ENCODE data around the gene MGAT1. TPM values are rescaled to one million over a fixed set of nuclear protein-coding genes. Genes with fewer than 3 reads are reported as not detected.
A peak's percentile ranks its signal among the peaks of the same experiment; 100 is the strongest.
"Not testable (repeated sequence)": the region's sequence is repeated elsewhere in the genome, so short reads cannot be mapped to it uniquely, and the experiment has no call there.

The MGAT1 gene
- total RNA-seq, 1 experiment from 2014 or later: 157 TPM

GRCh38 chr5:180827374-180827773 is 24.8 kb upstream of the MGAT1 start:
- in situ Hi-C loops (cut with HindIII; ENCODE audit: low pct_unique_long_range_greater_than_20kb, low sequenced_read_pairs); DNase-seq (ENCODE audit: low read depth): not testable (repeated sequence)

- peak; percentile 92 for DNase-seq (ENCODE audit: low read depth)
- in situ Hi-C loops (cut with HindIII; ENCODE audit: low pct_unique_long_range_greater_than_20kb, low sequenced_read_pairs): no loop called here
Measured at GRCh38 chr5:180825768-180826525, 23.3 kb upstream of the MGAT1 start.

- in situ Hi-C loops (cut with HindIII; ENCODE audit: low pct_unique_long_range_greater_than_20kb, low sequenced_read_pairs): no loop called here
- no peak for DNase-seq (ENCODE audit: low read depth)
Measured at GRCh38 chr5:180824630-180825476, 22.2 kb upstream of the MGAT1 start.

GRCh38 chr5:180823940-180824629 is 21.5 kb upstream of the MGAT1 start:
- no peak for DNase-seq (ENCODE audit: low read depth)
- in situ Hi-C loops (cut with HindIII; ENCODE audit: low pct_unique_long_range_greater_than_20kb, low sequenced_read_pairs): no loop called here

GRCh38 chr5:180823346-180823745 is 20.7 kb upstream of the MGAT1 start:
- in situ Hi-C loops (cut with HindIII; ENCODE audit: low pct_unique_long_range_greater_than_20kb, low sequenced_read_pairs): no loop called here

GRCh38 chr5:180821538-180821937 is 18.9 kb upstream of the MGAT1 start:
- in situ Hi-C loops (cut with HindIII; ENCODE audit: low pct_unique_long_range_greater_than_20kb, low sequenced_read_pairs): no loop called here
- no peak for DNase-seq (ENCODE audit: low read depth)

More at GRCh38 chr5:180823346-180823745, 20.7 kb upstream of the MGAT1 start:
- DNase-seq (ENCODE audit: low read depth): no peak

GRCh38 chr5:180820788-180821321 is 18.2 kb upstream of the MGAT1 start:
- DNase-seq (ENCODE audit: low read depth): no peak
- in situ Hi-C loops (cut with HindIII; ENCODE audit: low pct_unique_long_range_greater_than_20kb, low sequenced_read_pairs): no loop called here

GRCh38 chr5:180818677-180819341 is 16.2 kb upstream of the MGAT1 start:
- DNase-seq (ENCODE audit: low read depth): no peak
- in situ Hi-C loops (cut with HindIII; ENCODE audit: low pct_unique_long_range_greater_than_20kb, low sequenced_read_pairs): no loop called here

GRCh38 chr5:180817893-180818674 is 15.5 kb upstream of the MGAT1 start:
- in situ Hi-C loops (cut with HindIII; ENCODE audit: low pct_unique_long_range_greater_than_20kb, low sequenced_read_pairs): no loop called here
- peak; percentile 76 for DNase-seq (ENCODE audit: low read depth)

- DNase-seq (ENCODE audit: low read depth): peak; percentile 34
- in situ Hi-C loops (cut with HindIII; ENCODE audit: low pct_unique_long_range_greater_than_20kb, low sequenced_read_pairs): no loop called here
Measured at GRCh38 chr5:180816608-180817534, 14.3 kb upstream of the MGAT1 start.

GRCh38 chr5:180815293-180815917 is 12.8 kb upstream of the MGAT1 start:
- DNase-seq (ENCODE audit: low read depth): no peak
- in situ Hi-C loops (cut with HindIII; ENCODE audit: low pct_unique_long_range_greater_than_20kb, low sequenced_read_pairs): no loop called here

GRCh38 chr5:180813420-180813819 is 10.8 kb upstream of the MGAT1 start:
- in situ Hi-C loops (cut with HindIII; ENCODE audit: low pct_unique_long_range_greater_than_20kb, low sequenced_read_pairs): no loop called here
- DNase-seq (ENCODE audit: low read depth): no peak

GRCh38 chr5:180811623-180812124 is 9.1 kb upstream of the MGAT1 start:
- in situ Hi-C loops (cut with HindIII; ENCODE audit: low pct_unique_long_range_greater_than_20kb, low sequenced_read_pairs): no loop called here
- DNase-seq (ENCODE audit: low read depth): no peak

GRCh38 chr5:180810959-180811622 is 8.5 kb upstream of the MGAT1 start:
- DNase-seq (ENCODE audit: low read depth): no peak
- in situ Hi-C loops (cut with HindIII; ENCODE audit: low pct_unique_long_range_greater_than_20kb, low sequenced_read_pairs): no loop called here

GRCh38 chr5:180810210-180810958 is 7.8 kb upstream of the MGAT1 start:
- peak; percentile 98 for DNase-seq (ENCODE audit: low read depth)
- in situ Hi-C loops (cut with HindIII; ENCODE audit: low pct_unique_long_range_greater_than_20kb, low sequenced_read_pairs): no loop called here

Data from Caki2 (cell line).